K562 (cell line): Measurements from ENCODE around the gene KRR1. TPM values are rescaled to one million over a fixed set of nuclear protein-coding genes. Genes with fewer than 3 reads are reported as not detected.

Source experiments
- ATAC-seq: fragments of 200-7000 bp; cut with Tn5 transposase; 3 replicates; pipeline ENCODE4 v1.9.1; 2020; ENCODE audit warnings: moderate library complexity
- BruUV-seq: library from RNA; stranded (reverse); fragments of 400-500 nt; replicated peaks from 2 replicates; lab custom pipeline; 2021; lab: Mats Ljungman, UMichigan
- CTCF ChIA-PET: fragments of 300-600 bp; formaldehyde crosslinking; extraction: SDS; loops from one replicate; lab custom pipeline; 2021; ENCODE audit warnings: low intra/inter-chr PET ratio; lab: Yijun Ruan, JAX
- POLR2A ChIA-PET: fragments of 300-600, 350-650 bp; sonication (Branson Sonifier 250); formaldehyde crosslinking; extraction: SDS; loops from one replicate; lab custom pipeline; 2021; ENCODE audit warnings: antibody characterized with exemption, inconsistent platforms; lab: Yijun Ruan, JAX
- DNase-seq, 4 experiments: peaks; one replicate each; pipeline versions ENCODE4 v3.0.0 to v3.0.0-alpha.2; 2011 to 2018; ENCODE audit warnings: low spot score in 3 of 4, mixed read lengths in 3 of 4; ENCODE audit errors: extremely low read depth in 1 of 4
- FAIRE-seq: peaks from 2 replicates; lab custom pipeline; 2011; peaks lifted over from hg19 to GRCh38; lab: Jason Lieb, UNC
- H2AFZ ChIP-seq: 2 replicates; pipeline ENCODE4 v1.6.0; 2011; ENCODE audit warnings: low read depth, low read length, control low read depth, inconsistent platforms
- H3K27ac ChIP-seq: fragments of 200-600 bp; 3 replicates; pipeline ENCODE4 v1.8.0; 2011; ENCODE audit warnings: low read depth, mild to moderate bottlenecking, control low read depth, inconsistent platforms, low read length, moderate library complexity, mixed read lengths; ENCODE audit errors: extremely low read depth
- H3K27me3 ChIP-seq, 2 experiments: fragments of 300-600 bp in 1 of 2; 2 replicates in 1 of 2; 3 replicates in 1 of 2; pipeline versions ENCODE4 v1.6.0 to v1.8.0; 2011; ENCODE audit warnings: inconsistent platforms in 2 of 2, low read length in 2 of 2, mild to moderate bottlenecking in 1 of 2, mixed read lengths in 1 of 2, moderate library complexity in 1 of 2; ENCODE audit not compliant: control insufficient read depth in 2 of 2, insufficient read depth in 2 of 2
- H3K36me3 ChIP-seq: fragments of 300-600 bp; 3 replicates; pipeline ENCODE4 v1.8.0; 2011; ENCODE audit warnings: mild to moderate bottlenecking, low read length, inconsistent platforms; ENCODE audit not compliant: control insufficient read depth, insufficient read depth
- H3K4me1 ChIP-seq, 2 experiments: fragments of 200-600 bp in 1 of 2; replicated peaks in 1 of 2; 2 replicates in 1 of 2; 3 replicates in 1 of 2; pipeline versions ENCODE4 v1.5.1 to v1.8.0; 2011; ENCODE audit warnings: inconsistent platforms in 2 of 2, low read length in 2 of 2, mild to moderate bottlenecking in 1 of 2, mixed read lengths in 1 of 2, moderate library complexity in 1 of 2; ENCODE audit not compliant: control insufficient read depth in 2 of 2, insufficient read depth in 2 of 2
- H3K4me2 ChIP-seq: 2 replicates; pipeline ENCODE4 v1.6.1; 2011; ENCODE audit warnings: low read length, control low read depth, inconsistent platforms, mixed read lengths; ENCODE audit not compliant: insufficient read depth
- H3K4me3 ChIP-seq: fragments of 200-600 bp; sonication (generic), shearing (Covaris generic); 2 replicates; pipeline ENCODE4 v1.5.1; 2016; ENCODE audit warnings: control low read depth, inconsistent platforms
- H3K79me2 ChIP-seq: fragments of 200-600 bp; 3 replicates; pipeline ENCODE4 v1.8.0; 2011; ENCODE audit warnings: low read length, inconsistent platforms; ENCODE audit not compliant: control insufficient read depth, insufficient read depth
- H3K9ac ChIP-seq, 2 experiments: 2 replicates each; pipeline versions ENCODE4 v1.6.0 to v1.6.1; 2011; ENCODE audit warnings: low read depth in 2 of 2, low read length in 2 of 2, control low read depth in 1 of 2, inconsistent platforms in 1 of 2, mild to moderate bottlenecking in 1 of 2, mixed read lengths in 1 of 2; ENCODE audit not compliant: insufficient read depth in 1 of 2
- H3K9me1 ChIP-seq: one replicate; pipeline ENCODE4 v1.6.0; 2011; ENCODE audit warnings: inconsistent platforms, mild to moderate bottlenecking, low read length, moderate library complexity; ENCODE audit not compliant: control insufficient read depth, insufficient read depth
- H3K9me3 ChIP-seq: replicated peaks from 2 replicates; pipeline ENCODE4 v1.5.1; 2011; ENCODE audit warnings: low read depth, low read length, inconsistent platforms; ENCODE audit not compliant: control insufficient read depth, insufficient read depth
- H4K20me1 ChIP-seq: replicated peaks from 2 replicates; pipeline ENCODE4 v1.6.1; 2011; ENCODE audit warnings: low read length, inconsistent platforms, mixed read lengths; ENCODE audit not compliant: control insufficient read depth, insufficient read depth
- BRD4 ChIP-seq: fragments of 200-600 bp; sonication (generic); IDR thresholded peaks from 2 replicates; pipeline ENCODE4 v1.6.1; 2017; ENCODE audit warnings: inconsistent platforms
- COPS2 ChIP-seq: fragments of 450-650 bp; conservative IDR thresholded peaks from 2 replicates; pipeline ENCODE4 v1.6.1; 2016; ENCODE audit warnings: mild to moderate bottlenecking, moderate library complexity
- FOXJ3 ChIP-seq: sonication (generic); formaldehyde crosslinking; IDR thresholded peaks from 2 replicates; pipeline ENCODE4 v1.4.0; 2020; ENCODE audit warnings: mild to moderate bottlenecking, missing genetic modification reagents
- NCOA6 ChIP-seq: fragments of 450-650 bp; IDR thresholded peaks from 2 replicates; pipeline ENCODE4 v1.6.1; 2017; ENCODE audit warnings: mild to moderate bottlenecking
- NFIC ChIP-seq: fragments of 450-650 bp; IDR thresholded peaks from 2 replicates; pipeline ENCODE4 v1.6.1; 2017; ENCODE audit warnings: mild to moderate bottlenecking, inconsistent platforms
- WHSC1 ChIP-seq: IDR thresholded peaks from one replicate; pipeline ENCODE4 v1.6.1; 2012; ENCODE audit warnings: low read length, control low read depth, inconsistent platforms
- ZNF395 ChIP-seq: fragments of 200-800 bp; sonication (Bioruptor generic); IDR thresholded peaks from 2 replicates; pipeline ENCODE4 v1.6.1; 2017; ENCODE audit warnings: missing genetic modification characterization, missing compliant biosample characterization
- ZNF398 ChIP-seq: fragments of 250-450 bp; sonication (Bioruptor Pico); IDR thresholded peaks from 2 replicates; pipeline ENCODE4 v1.8.0; 2021; ENCODE audit warnings: moderate library complexity, mild to moderate bottlenecking, inconsistent platforms
- ZNF408 ChIP-seq: fragments of 250-450 bp; sonication (Bioruptor Pico); IDR thresholded peaks from 2 replicates; pipeline ENCODE4 v1.4.0; 2020; ENCODE audit warnings: low read depth, mild to moderate bottlenecking, moderate library complexity
- WGBS: fragments of 100-300 bp; shearing (Covaris generic); methylation state at CpG from one replicate; pipeline ENCODE4 v1.1.6; 2016; ENCODE audit warnings: low coverage, mixed read lengths; ENCODE audit not compliant: insufficient coverage; ENCODE audit errors: missing lambda C conversion rate; 5-methylcytosine and 5-hydroxymethylcytosine counted together
- in situ Hi-C: fragments of 300-500 bp; cut with MboI; formaldehyde crosslinking; loops from 4 replicates; pipeline ENCODE4 v1.15.0; 2018; ENCODE audit warnings: inconsistent platforms, mixed read lengths
- intact Hi-C: fragments of 100-400 bp; cut with micrococcal nuclease; formaldehyde crosslinking; loops from 2 replicates; pipeline ENCODE4 v1.14.2; 2022
- polyA plus RNA-seq, 8 experiments: library from polyadenylated mRNA; depleted of rRNA in 4 of 8; stranded (reverse) in 5 of 8; unstranded in 3 of 8; fragments of >200 nt; fragmentation: Nextera tagmentation in 2 of 8; fragmentation: Illumina TruSeq in 1 of 8; extraction: Ambion mirVana in 2 of 8; extraction: Trizol in 1 of 8; gene quantifications; 2 replicates each; pipeline versions ENCODE4 v1.2.1 to v1.2.3, GENCODE V29; 2011 to 2014; ENCODE audit warnings: inconsistent platforms in 1 of 8, missing spikeins in 1 of 8
- total RNA-seq, 7 experiments: library from RNA; depleted of rRNA in 6 of 7; stranded (reverse); fragments of >200 nt in 6 of 7; fragmentation: Illumina TruSeq in 2 of 7; extraction: Trizol in 2 of 7; gene quantifications; 2 replicates each; pipeline versions ENCODE4 v1.2.1 to v1.2.3, GENCODE V29; 2011 to 2021; ENCODE audit warnings: low replicate concordance in 1 of 7

KRR1 gene
- total and polyA plus RNA-seq, 9 of the 15 experiments (the other 6 are each of a cell fraction or from before 2014, with no cell fraction given), result 42.6 to 102 (median 61.0) TPM

GRCh38 chr12:75457191-75457590, 54.2 kb downstream of the KRR1 start:
- 8% methylated on average over 1 of the region's 1 CpG for whole genome bisulfite sequencing
- no peak for FAIRE-seq
- in situ Hi-C loops, result no loop called here

More at GRCh38 chr12:75457191-75457590, 54.2 kb downstream of the KRR1 start:
- H3K4me1 ChIP-seq, result no peaks in the 10 kb centered on the region
- DNase-seq (no peak), ATAC-seq (no peak)
- H4K20me1 ChIP-seq, result no peaks in the 10 kb centered on the region
- H3K4me3 ChIP-seq, result no peak overlapping the region
- H3K27ac ChIP-seq, result no peak overlapping the region
- H3K9ac ChIP-seq, result no peak overlapping the region
- intact Hi-C loops, result no loop called here
- H3K9me1 ChIP-seq, result no peaks in the 10 kb centered on the region
- TF ChIP-seq BRD4, result no peak
- TF ChIP-seq COPS2, result no peak
- TF ChIP-seq WHSC1, result no peak
- TF ChIP-seq ZNF398 (CRISPR knock-in tag), result no peak
- TF ChIP-seq ZNF408 (CRISPR knock-in tag), result no peak
- TF ChIP-seq FOXJ3 (CRISPR knock-in tag), result no peak
- TF ChIP-seq NFIC, result no peak
- no peak for TF ChIP-seq NCOA6
- no peak for TF ChIP-seq ZNF395 (CRISPR knock-in tag)
- H3K4me2 ChIP-seq, result no peak overlapping the region
- H3K79me2 ChIP-seq, result no peaks in the 10 kb centered on the region
- H2AFZ ChIP-seq, result no peak overlapping the region
- no peaks in the 10 kb centered on the region for H3K36me3 ChIP-seq
- BruUV-seq, result no TSS peak
- no peaks in the 10 kb centered on the region for H3K9me3 ChIP-seq
- H3K27me3 ChIP-seq, result no peaks in the 10 kb centered on the region
- POLR2A ChIA-PET, result no interaction called here
- CTCF ChIA-PET, result no interaction called here
